ENCODE results near the gene AXDND1. TPM values are rescaled to one million over a fixed set of nuclear protein-coding genes. Genes with fewer than 3 reads are reported as not detected.

AXDND1 gene
- polyA plus RNA-seq: 0.04 to 0.10 TPM in 2 of 3 replicates, not detected in the other
- polyA plus RNA-seq (2011; ENCODE audit: low read depth): 0.82 TPM
- polyA plus RNA-seq (2011; cell fraction: cytosol; rRNA removed): 0.14 and 0.16 TPM in 2 replicates
- 0.59 and 0.72 TPM in 2 replicates for polyA plus RNA-seq (2011; cell fraction: nucleus; rRNA removed)
- 0.31 TPM in 1 of 2 replicates, not detected in the other for polyA plus RNA-seq (2012; ENCODE audit: low replicate concordance)
- polyA minus RNA-seq: 0.13 to 0.58 TPM in 2 of 3 replicates, not detected in the other
- not detected for polyA minus RNA-seq (2011; cell fraction: cytosol; rRNA and poly(A)+ RNA removed)
- 0.31 TPM in 1 of 2 replicates, not detected in the other for polyA minus RNA-seq (2011; cell fraction: nucleus; rRNA and poly(A)+ RNA removed)

GRCh38 chr1:179365342-179366092 lies at the start of gene AXDND1:
Gene AXDND1 (plus strand): TSS chr1:179365971. CDS start chr1:179366510, 539 bp downstream.
- TF ChIP-seq CTCF (optimal IDR thresholded peaks at IDR 0.05 in 1 of 3, IDR thresholded peaks at IDR 0.05 in 1 of 3, conservative IDR thresholded peaks at IDR 0.05 in 1 of 3; ENCODE audit: extremely low read depth in 1 of 3, insufficient read depth in 2 of 3, low read length in 3 of 3): peak in 1 of 3 experiments; percentile 7
- TF ChIP-seq EZH2 (IDR thresholded peaks at IDR 0.05; ENCODE audit: low read length): no peak
- Histone ChIP-seq H3K4me2 (ENCODE audit: control insufficient read depth, extremely low read depth, insufficient read depth, low read depth, low read length) (peak within 1 kb of the TSS; percentile 98), H2AFZ (ENCODE audit: control insufficient read depth, low read length) (peak within 1 kb of the TSS; percentile 96), H3K9ac (ENCODE audit: control insufficient read depth, extremely low read depth, insufficient read depth, low read length) (peak within 1 kb of the TSS; percentile 96), H3K9me3 (ENCODE audit: control insufficient read depth, low read depth, low read length) (no peaks in the 10 kb centered on the region), H4K20me1 (ENCODE audit: control insufficient read depth, extremely low read depth, insufficient read depth, low read length) (no peaks in the 10 kb centered on the region), H3K36me3 (ENCODE audit: control insufficient read depth in 2 of 2, extremely low read depth in 1 of 2, insufficient read depth in 2 of 2, low read length in 2 of 2) (no peaks in the 10 kb centered on the region), H3K4me3 (ENCODE audit: control insufficient read depth in 2 of 3, extremely low read depth in 1 of 3, insufficient read depth in 2 of 3, low read depth in 1 of 3, low read length in 3 of 3) (peak within 1 kb of the TSS; percentile 65 to 92 (median 78)), H3K9me1 (ENCODE audit: control insufficient read depth, extremely low read depth, insufficient read depth, low read length) (no peaks in the 10 kb centered on the region), H3K4me1 (ENCODE audit: control insufficient read depth, extremely low read depth, insufficient read depth, low read length) (peaks cover 4% of the 10 kb centered on the region), H3K79me2 (ENCODE audit: control insufficient read depth, insufficient read depth, low read length) (no peaks in the 10 kb centered on the region), H3K27ac (ENCODE audit: control insufficient read depth, insufficient read depth, low read length) (peak within 1 kb of the TSS; percentile 96), H3K27me3 (ENCODE audit: control insufficient read depth, extremely low read depth, insufficient read depth, low read length) (no peaks in the 10 kb centered on the region)
- dilution Hi-C loops (cut with MboI; ENCODE audit: extremely low pct_ligation_motif_present, low sequenced_read_pairs): no loop called here
- FAIRE-seq (peak; percentile 20), DNase-seq (ENCODE audit: low read depth, low spot score) (peak; percentile 28)

DNA sequence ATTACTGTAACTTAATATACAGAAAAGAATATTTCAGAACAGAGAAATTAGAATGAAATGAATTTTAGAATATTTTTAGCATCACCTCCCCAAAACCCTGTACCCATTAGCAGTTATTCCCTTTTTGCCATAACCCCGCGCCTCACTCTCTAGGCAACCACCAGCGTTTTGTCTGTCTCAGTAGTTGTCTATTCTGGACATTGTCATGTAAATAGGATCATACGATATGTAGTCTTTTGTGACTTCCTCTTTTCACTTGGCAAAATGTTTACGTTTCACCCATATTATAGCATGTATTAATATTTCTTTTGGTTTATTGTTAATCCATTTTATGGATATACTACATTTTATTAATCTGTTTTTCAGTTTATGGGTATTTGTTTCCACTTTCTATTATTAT lies 47.3 kb upstream of the AXDND1 start:
- Histone ChIP-seq H3K9ac (ENCODE audit: control insufficient read depth, extremely low read depth, insufficient read depth, low read length) (no peak overlapping the region), H3K79me2 (ENCODE audit: control insufficient read depth, insufficient read depth, low read length) (peaks cover 68% of the 10 kb centered on the region), H3K4me2 (ENCODE audit: control insufficient read depth, extremely low read depth, insufficient read depth, low read depth, low read length) (no peak overlapping the region), H3K4me1 (ENCODE audit: control insufficient read depth, extremely low read depth, insufficient read depth, low read length) (no peaks in the 10 kb centered on the region), H3K27me3 (ENCODE audit: control insufficient read depth, extremely low read depth, insufficient read depth, low read length) (no peaks in the 10 kb centered on the region), H3K27ac (ENCODE audit: control insufficient read depth, insufficient read depth, low read length) (no peak overlapping the region), H2AFZ (ENCODE audit: control insufficient read depth, low read length) (no peak overlapping the region), H3K9me3 (ENCODE audit: control insufficient read depth, low read depth, low read length) (no peaks in the 10 kb centered on the region), H3K36me3 (ENCODE audit: control insufficient read depth in 2 of 2, extremely low read depth in 1 of 2, insufficient read depth in 2 of 2, low read length in 2 of 2) (peaks cover 0 to 1% of the 10 kb centered on the region in 2 experiments), H3K4me3 (ENCODE audit: control insufficient read depth in 2 of 3, extremely low read depth in 1 of 3, insufficient read depth in 2 of 3, low read depth in 1 of 3, low read length in 3 of 3) (no peak overlapping the region), H4K20me1 (ENCODE audit: control insufficient read depth, extremely low read depth, insufficient read depth, low read length) (no peaks in the 10 kb centered on the region), H3K9me1 (ENCODE audit: control insufficient read depth, extremely low read depth, insufficient read depth, low read length) (no peaks in the 10 kb centered on the region)
- dilution Hi-C loops (cut with MboI; ENCODE audit: extremely low pct_ligation_motif_present, low sequenced_read_pairs): no loop called here
- no peak for DNase-seq (ENCODE audit: low read depth, low spot score)
- FAIRE-seq: no peak
- no peak for TF ChIP-seq EZH2 (IDR thresholded peaks at IDR 0.05; ENCODE audit: low read length)
- no peak for TF ChIP-seq CTCF (optimal IDR thresholded peaks at IDR 0.05 in 1 of 3, IDR thresholded peaks at IDR 0.05 in 1 of 3, conservative IDR thresholded peaks at IDR 0.05 in 1 of 3; ENCODE audit: extremely low read depth in 1 of 3, insufficient read depth in 2 of 3, low read length in 3 of 3)

All from keratinocyte (primary cell).